Suprapubic skin (tissue), 4 donors: ENCODE results near the gene SCUBE3. TPM values are rescaled to one million over a fixed set of nuclear protein-coding genes. Genes with fewer than 3 reads are reported as not detected.

Source experiments
- DNase-seq, 2 donors: peaks; one replicate each; pipeline ENCODE4 v3.0.0-alpha.2; 2019; ENCODE audit warnings: low spot score in 2 of 2
- H3K27ac ChIP-seq: fragments of 200-600 bp; sonication (generic); one replicate; pipeline ENCODE4 v1.5.1; 2019
- H3K27me3 ChIP-seq: fragments of 200-600 bp; sonication (generic); one replicate; pipeline ENCODE4 v1.5.1; 2019
- H3K36me3 ChIP-seq: fragments of 200-600 bp; sonication (generic); one replicate; pipeline ENCODE4 v1.5.1; 2019
- H3K4me1 ChIP-seq: fragments of 200-600 bp; sonication (generic); one replicate; pipeline ENCODE4 v1.5.1; 2019
- H3K4me3 ChIP-seq: fragments of 200-600 bp; sonication (generic); one replicate; pipeline ENCODE4 v1.5.1; 2019; ENCODE audit warnings: mild to moderate bottlenecking
- H3K9me3 ChIP-seq: fragments of 200-600 bp; sonication (generic); one replicate; pipeline ENCODE4 v1.5.1; 2019
- EP300 ChIP-seq: sonication (generic); formaldehyde crosslinking; IDR thresholded peaks from one replicate; pipeline ENCODE4 v1.6.1; 2017; ENCODE audit warnings: antibody characterized with exemption
- POLR2A ChIP-seq, 2 donors: fragments of 450-650 bp; IDR thresholded peaks; one replicate each; pipeline ENCODE4 v1.6.1; 2017; ENCODE audit warnings: antibody characterized with exemption in 2 of 2, mild to moderate bottlenecking in 2 of 2, moderate library complexity in 2 of 2
- POLR2AphosphoS5 ChIP-seq, 3 donors: sonication (generic); formaldehyde crosslinking; IDR thresholded peaks; one replicate each; pipeline ENCODE4 v1.6.1; 2017; ENCODE audit warnings: antibody characterized with exemption in 3 of 3
- WGBS: methylation state at CpG from one replicate; pipeline ENCODE4 v1.1.5; 2018; 5-methylcytosine and 5-hydroxymethylcytosine counted together
- total RNA-seq, 4 donors: library from RNA; depleted of rRNA; stranded (reverse); fragments of >200 nt; gene quantifications; one replicate each; pipeline ENCODE4 v1.1.0, GENCODE V29; 2016
- TF ChIP-seq, protein P1 (sequence below), 2 donors: fragments of 200-600 bp in 1 of 2; fragments of 450-650 bp in 1 of 2; sonication (generic) in 1 of 2; IDR thresholded peaks; one replicate each; pipeline ENCODE4 v1.5.1; 2016 to 2019; ENCODE audit warnings: antibody characterized with exemption in 2 of 2, mild to moderate bottlenecking in 1 of 2, moderate library complexity in 1 of 2

The SCUBE3 gene
- total RNA-seq, 4 donors from 2014 or later, result 0.23 to 1.1 (median 0.73) TPM

DNA sequence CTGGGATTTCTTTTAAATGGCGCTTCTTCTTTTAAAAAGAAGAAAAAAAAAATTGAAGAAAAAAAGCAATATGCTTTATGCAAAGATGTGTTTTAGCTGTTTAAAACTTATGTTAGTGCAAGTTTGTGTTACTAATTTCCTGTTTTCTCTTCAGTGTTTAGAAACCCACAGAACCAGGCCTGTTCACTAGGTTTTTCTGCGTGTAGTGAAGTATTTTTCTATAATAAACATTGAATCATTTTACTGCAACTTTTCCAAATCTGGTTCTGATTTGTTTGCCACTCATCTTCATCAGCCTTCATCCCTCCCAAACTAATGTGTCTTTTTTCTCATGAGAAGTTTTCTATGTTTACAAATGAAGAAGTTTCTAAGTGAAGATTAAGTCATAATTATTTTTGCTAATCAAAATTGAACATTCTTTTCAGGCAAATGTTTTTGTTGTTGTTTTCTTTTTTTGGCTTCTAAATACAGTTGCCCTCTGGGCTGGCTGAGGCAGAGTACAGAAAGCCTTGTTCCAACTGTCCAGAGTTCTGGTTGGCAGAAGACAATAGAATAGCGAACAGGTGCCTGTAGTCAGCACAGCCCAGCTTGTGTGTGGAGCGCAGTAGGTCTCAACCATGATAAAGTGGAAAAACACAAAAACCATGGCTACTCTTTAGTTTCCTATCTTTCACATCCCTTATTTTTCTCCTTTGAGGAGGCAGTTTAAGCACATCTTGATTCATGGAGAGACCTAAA, 60.2 kb downstream of the SCUBE3 start:
- WGBS, result 83% methylated on average over 4 of the region's 4 CpGs
- Histone ChIP-seq H3K27ac (no peak overlapping the region), H3K4me1 (peaks cover 15% of the 10 kb centered on the region), H3K36me3 (no peaks in the 10 kb centered on the region), H3K27me3 (no peaks in the 10 kb centered on the region), H3K4me3 (no peak overlapping the region), H3K9me3 (no peaks in the 10 kb centered on the region)
- TF ChIP-seq, protein P1, sequence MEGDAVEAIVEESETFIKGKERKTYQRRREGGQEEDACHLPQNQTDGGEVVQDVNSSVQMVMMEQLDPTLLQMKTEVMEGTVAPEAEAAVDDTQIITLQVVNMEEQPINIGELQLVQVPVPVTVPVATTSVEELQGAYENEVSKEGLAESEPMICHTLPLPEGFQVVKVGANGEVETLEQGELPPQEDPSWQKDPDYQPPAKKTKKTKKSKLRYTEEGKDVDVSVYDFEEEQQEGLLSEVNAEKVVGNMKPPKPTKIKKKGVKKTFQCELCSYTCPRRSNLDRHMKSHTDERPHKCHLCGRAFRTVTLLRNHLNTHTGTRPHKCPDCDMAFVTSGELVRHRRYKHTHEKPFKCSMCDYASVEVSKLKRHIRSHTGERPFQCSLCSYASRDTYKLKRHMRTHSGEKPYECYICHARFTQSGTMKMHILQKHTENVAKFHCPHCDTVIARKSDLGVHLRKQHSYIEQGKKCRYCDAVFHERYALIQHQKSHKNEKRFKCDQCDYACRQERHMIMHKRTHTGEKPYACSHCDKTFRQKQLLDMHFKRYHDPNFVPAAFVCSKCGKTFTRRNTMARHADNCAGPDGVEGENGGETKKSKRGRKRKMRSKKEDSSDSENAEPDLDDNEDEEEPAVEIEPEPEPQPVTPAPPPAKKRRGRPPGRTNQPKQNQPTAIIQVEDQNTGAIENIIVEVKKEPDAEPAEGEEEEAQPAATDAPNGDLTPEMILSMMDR (IDR thresholded peaks at IDR 0.05), result no peak
- TF ChIP-seq EP300 (no peak), POLR2A (IDR thresholded peaks at IDR 0.05) (no peak), POLR2AphosphoS5 (IDR thresholded peaks at IDR 0.05) (no peak)
- no peak for DNase-seq

DNA sequence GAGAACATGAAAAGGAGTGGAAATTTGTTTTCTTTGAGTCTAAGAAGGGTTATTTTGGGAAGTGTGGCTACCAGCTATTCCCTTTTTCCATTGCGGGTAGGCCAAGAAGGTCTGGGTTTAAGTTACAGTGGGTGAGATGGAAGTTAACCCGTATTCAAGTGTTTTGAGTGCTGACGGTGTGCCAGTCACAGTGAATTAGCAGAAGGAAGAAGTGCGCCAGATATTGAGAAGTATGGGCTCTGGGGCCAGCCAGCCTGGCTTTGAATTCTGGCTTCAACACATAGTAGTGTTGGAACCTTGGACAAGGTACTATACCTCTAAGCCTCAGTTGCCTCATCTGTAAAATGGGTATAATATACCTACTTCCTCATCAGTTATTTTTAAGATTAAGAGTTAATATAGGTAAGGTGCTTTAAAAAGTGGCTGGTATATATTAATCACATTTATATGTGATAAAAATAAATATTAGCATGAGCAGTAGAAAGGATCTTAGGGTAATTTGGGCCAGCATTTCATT, 62.0 kb downstream of the SCUBE3 start:
- Histone ChIP-seq H3K27me3 (no peaks in the 10 kb centered on the region), H3K4me1 (peaks cover 15% of the 10 kb centered on the region), H3K4me3 (no peak overlapping the region), H3K27ac (no peak overlapping the region), H3K36me3 (no peaks in the 10 kb centered on the region), H3K9me3 (no peaks in the 10 kb centered on the region)
- DNase-seq, result no peak
- 90% methylated on average over 4 of the region's 4 CpGs for WGBS
- TF ChIP-seq EP300 (no peak), POLR2AphosphoS5 (IDR thresholded peaks at IDR 0.05) (no peak), POLR2A (IDR thresholded peaks at IDR 0.05) (no peak)

DNA sequence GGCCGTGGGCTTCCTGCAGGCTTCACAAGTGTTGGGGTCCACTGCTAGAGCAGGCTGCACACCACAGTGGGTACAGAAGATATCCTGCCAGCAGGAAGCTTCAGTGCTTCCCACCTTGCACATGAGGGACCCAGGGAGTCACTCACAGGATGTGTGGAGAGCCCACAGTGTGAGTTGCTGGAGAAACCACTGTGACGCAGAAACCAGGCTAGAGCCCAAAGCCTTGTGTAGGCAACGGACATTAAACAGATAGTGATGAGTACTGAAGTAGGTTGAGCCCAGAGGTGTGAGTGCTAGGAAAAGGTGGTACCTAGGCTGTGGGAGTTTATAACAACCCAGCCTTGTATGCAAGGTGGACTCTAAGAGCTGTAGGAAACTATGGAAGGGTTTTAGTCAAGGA, 65.0 kb downstream of the SCUBE3 start:
- no peak overlapping the region for H3K27ac ChIP-seq
- 90% methylated on average over 3 of the region's 3 CpGs for WGBS
- no peak for DNase-seq

DNA sequence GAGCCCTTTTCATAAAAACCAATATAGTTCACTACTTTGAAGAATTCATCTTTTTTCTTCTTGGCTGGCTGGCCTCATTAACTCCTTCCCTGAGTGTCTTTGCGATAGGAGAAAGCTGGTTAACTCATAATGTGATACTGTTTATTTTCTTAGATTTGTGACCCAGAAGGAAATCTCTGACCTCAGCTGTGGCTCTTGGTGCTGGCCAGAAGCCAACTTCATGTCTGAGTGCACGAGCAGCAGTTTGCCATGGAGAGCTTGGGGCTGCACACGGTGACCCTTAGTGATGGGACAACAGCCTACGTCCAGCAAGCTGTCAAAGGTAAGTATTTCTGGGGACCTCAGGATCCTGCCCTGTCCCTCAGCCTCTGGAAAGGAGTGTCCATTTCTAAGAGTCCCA, 67.1 kb downstream of the SCUBE3 start:
- no peaks in the 10 kb centered on the region for H3K9me3 ChIP-seq
- H3K4me3 ChIP-seq, result no peak overlapping the region
- H3K4me1 ChIP-seq, result no peaks in the 10 kb centered on the region
- H3K36me3 ChIP-seq, result peaks cover 44% of the 10 kb centered on the region
- no peak for TF ChIP-seq EP300
- no peak for TF ChIP-seq POLR2A (IDR thresholded peaks at IDR 0.05)
- TF ChIP-seq POLR2AphosphoS5 (IDR thresholded peaks at IDR 0.05), result no peak
- TF ChIP-seq, protein P1 (IDR thresholded peaks at IDR 0.05), result no peak
- H3K27me3 ChIP-seq, result no peaks in the 10 kb centered on the region
- peak in 1 of 2 donors; percentile 16 for DNase-seq
- no peak overlapping the region for H3K27ac ChIP-seq
- WGBS, result 79% methylated on average over 4 of the region's 4 CpGs

More for the DNA sequence above, 65.0 kb downstream of the SCUBE3 start:
- no peak for TF ChIP-seq POLR2AphosphoS5 (IDR thresholded peaks at IDR 0.05)
- TF ChIP-seq POLR2A (IDR thresholded peaks at IDR 0.05), result no peak
- no peak for TF ChIP-seq EP300
- TF ChIP-seq, protein P1 (IDR thresholded peaks at IDR 0.05), result no peak
- Histone ChIP-seq H3K36me3 (peaks cover 24% of the 10 kb centered on the region), H3K9me3 (no peaks in the 10 kb centered on the region), H3K27me3 (no peaks in the 10 kb centered on the region), H3K4me3 (no peak overlapping the region), H3K4me1 (peaks cover 15% of the 10 kb centered on the region)

DNA sequence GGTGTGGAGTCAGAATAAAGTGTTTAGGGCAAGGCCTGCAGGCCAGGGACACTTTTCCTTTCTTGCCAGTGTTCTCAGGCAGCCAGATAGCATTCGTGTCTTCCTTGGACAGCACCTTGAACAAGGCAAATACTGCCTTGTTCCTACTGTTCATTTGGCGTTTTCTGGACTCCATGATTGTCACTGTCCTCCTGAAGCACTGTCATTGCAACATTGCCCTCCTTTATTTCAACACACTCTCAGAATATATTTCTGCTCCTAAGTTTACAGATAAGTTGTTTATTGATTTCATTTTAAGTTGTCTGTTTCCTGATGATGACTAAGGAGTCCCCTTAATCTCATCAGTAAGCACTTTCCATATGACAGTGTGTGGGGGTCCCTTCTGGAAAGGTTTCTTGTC, 68.7 kb downstream of the SCUBE3 start:
- no peaks in the 10 kb centered on the region for H3K4me1 ChIP-seq
- TF ChIP-seq POLR2AphosphoS5 (IDR thresholded peaks at IDR 0.05) (no peak), POLR2A (IDR thresholded peaks at IDR 0.05) (no peak), EP300 (no peak)
- TF ChIP-seq, protein P1 (IDR thresholded peaks at IDR 0.05), result no peak
- peaks cover 59% of the 10 kb centered on the region for H3K36me3 ChIP-seq
- H3K9me3 ChIP-seq, result no peaks in the 10 kb centered on the region
- 91% methylated on average over 2 of the region's 2 CpGs for WGBS
- H3K27ac ChIP-seq, result no peak overlapping the region
- no peaks in the 10 kb centered on the region for H3K27me3 ChIP-seq
- H3K4me3 ChIP-seq, result no peak overlapping the region
- DNase-seq, result no peak
